Osteoblast (primary cell): Measurements from ENCODE around the gene RNASE11. TPM values are rescaled to one million over a fixed set of nuclear protein-coding genes. Genes with fewer than 3 reads are reported as not detected.

Experiments used
- DNase-seq: peaks from one replicate; pipeline ENCODE4 v3.0.0; 2011; ENCODE audit warnings: low spot score, mixed read lengths; ENCODE audit not compliant: insufficient read length; ENCODE audit errors: missing footprints
- H2AFZ ChIP-seq: 2 replicates; pipeline ENCODE4 v1.6.0; 2011; ENCODE audit warnings: mild to moderate bottlenecking, low read length
- H3K27ac ChIP-seq: 2 replicates; pipeline ENCODE4 v1.5.1; 2011; ENCODE audit warnings: mild to moderate bottlenecking, low read depth, low read length, moderate library complexity
- H3K27me3 ChIP-seq: 2 replicates; pipeline ENCODE4 v1.6.0; 2012; ENCODE audit warnings: mild to moderate bottlenecking, control low read depth, inconsistent platforms, low read length, moderate library complexity; ENCODE audit not compliant: insufficient read depth
- H3K36me3 ChIP-seq: 2 replicates; pipeline ENCODE4 v1.5.1; 2011; ENCODE audit warnings: mild to moderate bottlenecking, low read length, control low read depth, moderate library complexity; ENCODE audit not compliant: insufficient read depth
- H3K4me1 ChIP-seq: 2 replicates; pipeline ENCODE4 v1.5.1; 2011; ENCODE audit warnings: mild to moderate bottlenecking, low read length, control low read depth, moderate library complexity; ENCODE audit not compliant: insufficient read depth
- H3K4me2 ChIP-seq: 2 replicates; pipeline ENCODE4 v1.6.0; 2011; ENCODE audit warnings: mild to moderate bottlenecking, low read length; ENCODE audit not compliant: insufficient read depth
- H3K4me3 ChIP-seq: fragments of 200-600 bp; sonication (generic); 3 replicates; pipeline ENCODE4 v1.5.1; 2012; ENCODE audit warnings: mild to moderate bottlenecking, low read length, inconsistent platforms; ENCODE audit not compliant: insufficient read depth
- H3K79me2 ChIP-seq: 2 replicates; pipeline ENCODE4 v1.6.0; 2012; ENCODE audit warnings: mild to moderate bottlenecking, low read length, control low read depth, inconsistent platforms; ENCODE audit not compliant: insufficient read depth
- H3K9me3 ChIP-seq: 2 replicates; pipeline ENCODE4 v1.5.1; 2011; ENCODE audit warnings: low read depth, low read length, control low read depth
- H4K20me1 ChIP-seq: 2 replicates; pipeline ENCODE4 v1.6.0; 2012; ENCODE audit warnings: mild to moderate bottlenecking, low read length, control low read depth; ENCODE audit not compliant: insufficient read depth
- total RNA-seq: library from RNA; depleted of rRNA; stranded (reverse); fragments of >200 nt; gene quantifications from 2 replicates; pipeline ENCODE4 v1.2.3, GENCODE V29; 2012
- TF ChIP-seq, protein P1 (sequence below): IDR thresholded peaks from 2 replicates; pipeline ENCODE4 v1.5.1; 2011; ENCODE audit warnings: mild to moderate bottlenecking, low read depth, low read length, moderate library complexity; ENCODE audit errors: extremely low read depth

Gene RNASE11
- total RNA-seq, 1 donor, result not detected

DNA sequence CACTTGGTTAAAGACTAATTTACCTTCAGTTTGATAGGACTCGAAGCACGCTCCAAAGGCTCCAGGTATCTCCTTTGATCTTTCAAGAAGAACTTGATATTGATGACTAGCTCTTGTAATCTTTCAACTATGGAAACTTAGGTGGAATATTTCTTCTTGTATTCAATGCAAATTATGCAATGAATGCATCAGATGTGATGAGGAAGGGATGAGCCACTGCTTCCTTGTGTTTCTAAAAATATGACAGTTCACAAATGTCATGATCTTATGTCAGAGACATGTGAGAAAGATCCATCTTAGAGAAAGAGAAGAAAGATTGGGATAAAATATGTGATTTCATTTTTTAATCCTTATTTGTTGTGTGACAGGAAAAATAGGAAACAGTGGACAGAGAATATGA is 36.9 kb downstream of the RNASE11 start:
- H2AFZ ChIP-seq, result no peak overlapping the region
- DNase-seq, result no peak
- H3K4me2 ChIP-seq, result no peak overlapping the region
- H3K36me3 ChIP-seq, result no peaks in the 10 kb centered on the region
- no peaks in the 10 kb centered on the region for H3K4me1 ChIP-seq
- H4K20me1 ChIP-seq, result no peaks in the 10 kb centered on the region
- no peak overlapping the region for H3K27ac ChIP-seq
- no peak overlapping the region for H3K4me3 ChIP-seq
- peaks cover 4% of the 10 kb centered on the region for H3K27me3 ChIP-seq
- TF ChIP-seq, protein P1, sequence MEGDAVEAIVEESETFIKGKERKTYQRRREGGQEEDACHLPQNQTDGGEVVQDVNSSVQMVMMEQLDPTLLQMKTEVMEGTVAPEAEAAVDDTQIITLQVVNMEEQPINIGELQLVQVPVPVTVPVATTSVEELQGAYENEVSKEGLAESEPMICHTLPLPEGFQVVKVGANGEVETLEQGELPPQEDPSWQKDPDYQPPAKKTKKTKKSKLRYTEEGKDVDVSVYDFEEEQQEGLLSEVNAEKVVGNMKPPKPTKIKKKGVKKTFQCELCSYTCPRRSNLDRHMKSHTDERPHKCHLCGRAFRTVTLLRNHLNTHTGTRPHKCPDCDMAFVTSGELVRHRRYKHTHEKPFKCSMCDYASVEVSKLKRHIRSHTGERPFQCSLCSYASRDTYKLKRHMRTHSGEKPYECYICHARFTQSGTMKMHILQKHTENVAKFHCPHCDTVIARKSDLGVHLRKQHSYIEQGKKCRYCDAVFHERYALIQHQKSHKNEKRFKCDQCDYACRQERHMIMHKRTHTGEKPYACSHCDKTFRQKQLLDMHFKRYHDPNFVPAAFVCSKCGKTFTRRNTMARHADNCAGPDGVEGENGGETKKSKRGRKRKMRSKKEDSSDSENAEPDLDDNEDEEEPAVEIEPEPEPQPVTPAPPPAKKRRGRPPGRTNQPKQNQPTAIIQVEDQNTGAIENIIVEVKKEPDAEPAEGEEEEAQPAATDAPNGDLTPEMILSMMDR, result no peak
- H3K9me3 ChIP-seq, result no peaks in the 10 kb centered on the region
- H3K79me2 ChIP-seq, result no peaks in the 10 kb centered on the region

DNA sequence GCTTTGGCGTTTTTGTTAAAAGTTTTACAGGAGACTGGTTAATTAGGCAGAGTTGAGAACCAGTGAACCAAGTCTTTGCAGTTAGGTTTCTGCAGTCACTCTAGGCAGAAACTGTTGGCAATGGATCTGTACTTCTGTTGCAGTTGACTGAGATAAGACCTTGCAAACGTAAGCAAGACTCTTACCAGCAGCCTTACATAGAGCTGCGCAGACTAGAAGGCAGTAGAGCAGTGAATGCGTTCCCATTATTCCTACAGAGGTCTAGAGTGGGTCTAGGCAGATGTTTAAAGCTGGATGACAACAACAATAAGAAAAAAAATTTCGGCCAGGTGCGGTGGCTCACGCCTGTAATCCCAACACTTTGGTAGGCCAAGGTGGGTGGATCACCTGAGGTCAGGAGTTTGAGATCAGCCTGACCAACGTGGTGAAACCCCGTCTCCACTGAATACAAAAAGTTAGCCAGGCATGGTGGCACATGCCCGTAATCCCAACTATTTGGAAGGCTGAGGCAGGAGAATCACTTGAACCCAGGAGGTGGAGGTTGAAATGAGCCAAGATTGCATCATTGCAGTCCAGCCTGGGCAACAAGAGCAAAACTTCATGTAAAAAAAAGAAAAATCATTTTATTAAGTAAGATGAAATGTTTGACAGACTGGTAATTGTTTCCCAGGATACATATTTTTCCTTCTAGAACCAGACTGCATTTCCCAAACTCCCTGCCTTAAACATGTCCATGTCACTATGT is 39.2 kb downstream of the RNASE11 start:
- no peaks in the 10 kb centered on the region for H3K79me2 ChIP-seq
- no peak overlapping the region for H3K27ac ChIP-seq
- H3K36me3 ChIP-seq, result no peaks in the 10 kb centered on the region
- TF ChIP-seq, protein P1, result no peak
- H3K4me2 ChIP-seq, result no peak overlapping the region
- no peaks in the 10 kb centered on the region for H3K9me3 ChIP-seq
- no peaks in the 10 kb centered on the region for H3K4me1 ChIP-seq
- H3K27me3 ChIP-seq, result no peaks in the 10 kb centered on the region
- DNase-seq, result no peak
- H2AFZ ChIP-seq, result no peak overlapping the region
- no peak overlapping the region for H3K4me3 ChIP-seq
- no peaks in the 10 kb centered on the region for H4K20me1 ChIP-seq

DNA sequence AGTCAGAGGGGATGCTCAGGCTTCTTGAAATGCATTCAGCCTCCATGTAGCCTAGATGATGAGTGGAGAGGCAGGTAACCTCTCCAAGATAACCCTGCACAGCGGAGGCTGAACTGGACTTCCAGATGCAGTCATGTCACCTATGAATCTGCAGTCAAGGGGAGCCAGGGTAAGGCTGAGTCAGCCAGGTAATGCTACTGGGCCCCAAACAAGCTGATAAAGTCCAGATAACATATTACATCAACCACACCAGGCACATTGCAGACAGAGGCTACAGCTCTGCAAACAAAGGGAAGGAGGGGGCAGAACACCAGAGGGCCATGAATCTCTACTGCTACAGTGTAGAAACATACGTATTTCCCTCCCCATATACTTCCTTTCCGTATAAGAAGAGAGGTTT is 40.9 kb downstream of the RNASE11 start:
- Histone ChIP-seq H3K79me2 (no peaks in the 10 kb centered on the region), H3K27me3 (no peaks in the 10 kb centered on the region), H3K4me1 (no peaks in the 10 kb centered on the region), H3K4me2 (no peak overlapping the region), H3K4me3 (no peak overlapping the region), H3K36me3 (no peaks in the 10 kb centered on the region), H3K27ac (no peak overlapping the region), H3K9me3 (no peaks in the 10 kb centered on the region), H4K20me1 (no peaks in the 10 kb centered on the region), H2AFZ (no peak overlapping the region)
- TF ChIP-seq, protein P1, result no peak
- DNase-seq, result no peak

DNA sequence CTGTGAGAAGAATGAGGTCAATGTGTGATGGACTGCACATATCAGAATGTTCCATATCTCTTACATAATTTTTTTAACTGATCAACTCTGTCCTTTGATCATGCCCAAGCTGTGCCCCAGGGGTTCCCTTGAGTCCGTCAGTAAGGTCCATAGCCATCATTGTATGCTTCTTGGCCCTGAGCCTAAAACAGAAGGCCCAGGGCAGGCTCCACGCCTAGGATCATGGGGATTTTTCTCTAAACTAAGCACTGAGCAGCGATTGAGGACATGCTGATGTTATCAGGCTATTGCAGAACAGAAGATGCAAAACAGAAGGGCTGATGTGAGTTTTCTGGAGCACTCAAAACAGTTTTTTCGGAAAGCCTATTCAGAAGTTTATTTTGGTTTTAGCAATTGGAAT is 47.9 kb downstream of the RNASE11 start:
- H3K4me2 ChIP-seq, result no peak overlapping the region
- no peaks in the 10 kb centered on the region for H3K9me3 ChIP-seq
- H3K27me3 ChIP-seq, result no peaks in the 10 kb centered on the region
- H3K36me3 ChIP-seq, result no peaks in the 10 kb centered on the region
- H3K79me2 ChIP-seq, result no peaks in the 10 kb centered on the region
- H3K4me1 ChIP-seq, result no peaks in the 10 kb centered on the region
- no peak overlapping the region for H3K27ac ChIP-seq
- no peak overlapping the region for H3K4me3 ChIP-seq
- no peaks in the 10 kb centered on the region for H4K20me1 ChIP-seq
- no peak for DNase-seq
- H2AFZ ChIP-seq, result no peak overlapping the region
- TF ChIP-seq, protein P1, result no peak

Other genes starting within 250 kb of the RNASE11 start
- 5.8 and 8.0 TPM in 2 replicates for gene PARP2, start 244.4 kb downstream of the RNASE11 start, total RNA-seq
- gene TEP1, start 174.5 kb downstream of the RNASE11 start, total RNA-seq, result 25.6 and 33.3 TPM in 2 replicates
- 0.36 and 0.59 TPM in 2 replicates for gene KLHL33, start 151.8 kb downstream of the RNASE11 start, total RNA-seq
- 36.8 and 47.8 TPM in 2 replicates for gene OSGEP, start 133.2 kb downstream of the RNASE11 start, total RNA-seq
- gene APEX1, start 132.8 kb downstream of the RNASE11 start, total RNA-seq, result 66.0 and 74.9 TPM in 2 replicates
- gene PIP4P1, start 126.6 kb downstream of the RNASE11 start, total RNA-seq, result 41.0 and 46.3 TPM in 2 replicates
- gene PNP, start 118.6 kb downstream of the RNASE11 start, total RNA-seq, result 27.7 and 29.7 TPM in 2 replicates
- gene RNASE10, start 82.5 kb downstream of the RNASE11 start, total RNA-seq, result not detected in 2 replicates
- gene RNASE9, start 27.0 kb downstream of the RNASE11 start, total RNA-seq, result not detected in 2 replicates
- gene RNASE12, start 3.4 kb upstream of the RNASE11 start, total RNA-seq, result not detected in 2 replicates
- gene OR6S1, start 53.7 kb upstream of the RNASE11 start, total RNA-seq, result not detected in 2 replicates
- 18.1 and 24.2 TPM in 2 replicates for gene RNASE4, start 96.6 kb upstream of the RNASE11 start, total RNA-seq
- gene ANG, start 100.8 kb upstream of the RNASE11 start, total RNA-seq, result 7.2 and 8.3 TPM in 2 replicates
- not detected in 2 replicates for gene EDDM3A, start 157.9 kb upstream of the RNASE11 start, total RNA-seq
- gene EDDM3B, start 180.4 kb upstream of the RNASE11 start, total RNA-seq, result not detected in 2 replicates
- gene RNASE6, start 193.3 kb upstream of the RNASE11 start, total RNA-seq, result not detected in 2 replicates
- gene RNASE1, start 214.8 kb upstream of the RNASE11 start, total RNA-seq, result 1.1 TPM in 1 of 2 replicates, not detected in the other